KOPT-K1 (cell line): ENCODE data around the gene SPDYE9.
"Not testable (repeated sequence)": the region's sequence is repeated elsewhere in the genome, so short reads cannot be mapped to it uniquely, and the experiment has no call there.

Experiments used
- H3K27ac ChIP-seq: fragments of 200-600 bp; sonication (generic); 2 replicates; pipeline ENCODE4 v1.5.1; 2016; ENCODE audit warnings: antibody characterized with exemption, mild to moderate bottlenecking, low read depth, low read length; ENCODE audit not compliant: poor library complexity, severe bottlenecking
- H3K36me3 ChIP-seq: fragments of 200-600 bp; sonication (generic); 2 replicates; pipeline ENCODE4 v1.5.1; 2017; ENCODE audit warnings: antibody characterized with exemption, mild to moderate bottlenecking, low read length, moderate library complexity; ENCODE audit not compliant: insufficient read depth
- H3K9me3 ChIP-seq: fragments of 200-600 bp; sonication (generic); 2 replicates; pipeline ENCODE4 v1.5.1; 2017; ENCODE audit warnings: antibody characterized with exemption, low read length, mild to moderate bottlenecking; ENCODE audit not compliant: insufficient read depth, poor library complexity, severe bottlenecking

The SPDYE9 gene

GRCh38 chr7:73085938-73086337 lies at the start of gene SPDYE9:
Gene SPDYE9 (minus strand): TSS chr7:73086038. CDS start chr7:73084238, 1,800 bp downstream.
- not testable (repeated sequence) for H3K9me3 ChIP-seq, H3K27ac ChIP-seq, H3K36me3 ChIP-seq

- H3K27ac ChIP-seq, H3K9me3 ChIP-seq, H3K36me3 ChIP-seq: not testable (repeated sequence)
Observed at GRCh38 chr7:73134866-73135265, 49.0 kb upstream of the SPDYE9 start.

- not testable (repeated sequence) for H3K27ac ChIP-seq, H3K9me3 ChIP-seq, H3K36me3 ChIP-seq
Observed at GRCh38 chr7:73132651-73133217, 46.9 kb upstream of the SPDYE9 start.

GRCh38 chr7:73130612-73131011 lies 44.8 kb upstream of the SPDYE9 start:
- not testable (repeated sequence) for H3K27ac ChIP-seq, H3K9me3 ChIP-seq, H3K36me3 ChIP-seq

GRCh38 chr7:73124126-73124525 lies 38.3 kb upstream of the SPDYE9 start:
- not testable (repeated sequence) for H3K36me3 ChIP-seq

GRCh38 chr7:73122778-73123447 lies 37.1 kb upstream of the SPDYE9 start:
- not testable (repeated sequence) for H3K27ac ChIP-seq, H3K9me3 ChIP-seq, H3K36me3 ChIP-seq

More at GRCh38 chr7:73124126-73124525, 38.3 kb upstream of the SPDYE9 start:
- H3K9me3 ChIP-seq, H3K27ac ChIP-seq: not testable (repeated sequence)

GRCh38 chr7:73118155-73118554 lies 32.3 kb upstream of the SPDYE9 start:
- not testable (repeated sequence) for H3K36me3 ChIP-seq, H3K9me3 ChIP-seq, H3K27ac ChIP-seq

GRCh38 chr7:73057811-73058210 lies 28.0 kb downstream of the SPDYE9 start, which contains the start of gene SPDYE11:
Gene SPDYE11 (minus strand): TSS chr7:73057911. CDS start chr7:73056111, 1,800 bp downstream.
- H3K27ac ChIP-seq, H3K36me3 ChIP-seq, H3K9me3 ChIP-seq: not testable (repeated sequence)

GRCh38 chr7:73029666-73030065 lies 56.2 kb downstream of the SPDYE9 start, which contains the start of gene SPDYE8:
Gene SPDYE8 (minus strand): TSS chr7:73029766. CDS start chr7:73027966, 1,800 bp downstream.
- not testable (repeated sequence) for H3K36me3 ChIP-seq, H3K27ac ChIP-seq, H3K9me3 ChIP-seq
